Measurements from ENCODE around the gene ST8SIA5. TPM values are rescaled to one million over a fixed set of nuclear protein-coding genes. Genes with fewer than 3 reads are reported as not detected.

Gene ST8SIA5
- total and polyA plus RNA-seq, 2 donors (not counting 3 experiments of a cell fraction or from before 2014, with no cell fraction given), result 0.25 to 0.62 TPM

DNA sequence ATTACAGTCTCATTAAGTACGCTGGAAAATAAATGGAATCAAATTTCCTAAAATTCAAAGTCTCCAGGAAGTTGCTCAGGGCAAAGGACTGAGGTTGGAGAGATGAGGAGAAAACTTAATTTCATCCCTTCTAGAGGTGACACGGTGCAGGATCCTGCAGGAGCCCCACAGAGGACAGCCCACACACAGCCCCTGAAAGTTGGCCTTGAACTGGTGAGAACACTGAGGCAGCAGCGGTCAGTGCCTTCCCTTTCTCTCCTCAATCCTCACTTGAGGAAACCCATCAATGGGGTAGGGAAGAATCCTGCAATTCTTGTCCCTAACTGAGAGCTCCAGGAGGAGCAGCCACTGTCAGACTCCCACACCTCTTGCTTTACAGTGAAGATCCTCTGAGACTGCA, 137.3 kb downstream of the ST8SIA5 start:
- no peak overlapping the region for H2AFZ ChIP-seq (ENCODE audit: low read depth, low read length)
- DNase-seq (ENCODE audit: low read depth, low spot score) (no peak), FAIRE-seq (no peak)
- BruUV-seq (replicated peaks), result no TSS peak
- dilution Hi-C loops (cut with MboI; ENCODE audit: extremely low pct_ligation_motif_present, low sequenced_read_pairs), result no loop called here
- H3K4me2 ChIP-seq (ENCODE audit: insufficient read depth, low read length), result no peak overlapping the region
- no peaks in the 10 kb centered on the region for H3K79me2 ChIP-seq (ENCODE audit: control insufficient read depth, insufficient read depth, low read length)
- H3K9me3 ChIP-seq (replicated peaks; ENCODE audit: control insufficient read depth, insufficient read depth, low read length), result no peaks in the 10 kb centered on the region
- ChIA-PET CTCF (no interaction called here), POLR2A (no interaction called here)
- H3K27me3 ChIP-seq (ENCODE audit: control insufficient read depth in 2 of 2, insufficient read depth in 2 of 2, low read length in 2 of 2), result no peaks in the 10 kb centered on the region
- no peaks in the 10 kb centered on the region for H3K36me3 ChIP-seq (ENCODE audit: control insufficient read depth in 2 of 2, extremely low read depth in 1 of 2, insufficient read depth in 2 of 2, low read length in 2 of 2)
- H3K27ac ChIP-seq (ENCODE audit: insufficient read depth, low read depth, low read length), result no peak overlapping the region
- no peaks in the 10 kb centered on the region for H3K9me1 ChIP-seq (replicated peaks; ENCODE audit: control insufficient read depth, extremely low read depth, insufficient read depth, low read length)
- no peak overlapping the region for H3K9ac ChIP-seq (replicated peaks; ENCODE audit: extremely low read depth, insufficient read depth, low read length)
- H3K4me3 ChIP-seq (replicated peaks in 1 of 3; ENCODE audit: insufficient read depth in 1 of 3, low read depth in 1 of 3, low read length in 3 of 3), result no peak overlapping the region
- peaks cover 7% of the 10 kb centered on the region for H3K4me1 ChIP-seq (ENCODE audit: control insufficient read depth, extremely low read depth, insufficient read depth, low read length)
- no peak for TF ChIP-seq POLR2AphosphoS5 (IDR thresholded peaks at IDR 0.05; ENCODE audit: insufficient read depth, low read depth, low read length)
- no peak for TF ChIP-seq POLR2A (IDR thresholded peaks at IDR 0.05; ENCODE audit: low read depth, low read length)
- TF ChIP-seq, protein P1, sequence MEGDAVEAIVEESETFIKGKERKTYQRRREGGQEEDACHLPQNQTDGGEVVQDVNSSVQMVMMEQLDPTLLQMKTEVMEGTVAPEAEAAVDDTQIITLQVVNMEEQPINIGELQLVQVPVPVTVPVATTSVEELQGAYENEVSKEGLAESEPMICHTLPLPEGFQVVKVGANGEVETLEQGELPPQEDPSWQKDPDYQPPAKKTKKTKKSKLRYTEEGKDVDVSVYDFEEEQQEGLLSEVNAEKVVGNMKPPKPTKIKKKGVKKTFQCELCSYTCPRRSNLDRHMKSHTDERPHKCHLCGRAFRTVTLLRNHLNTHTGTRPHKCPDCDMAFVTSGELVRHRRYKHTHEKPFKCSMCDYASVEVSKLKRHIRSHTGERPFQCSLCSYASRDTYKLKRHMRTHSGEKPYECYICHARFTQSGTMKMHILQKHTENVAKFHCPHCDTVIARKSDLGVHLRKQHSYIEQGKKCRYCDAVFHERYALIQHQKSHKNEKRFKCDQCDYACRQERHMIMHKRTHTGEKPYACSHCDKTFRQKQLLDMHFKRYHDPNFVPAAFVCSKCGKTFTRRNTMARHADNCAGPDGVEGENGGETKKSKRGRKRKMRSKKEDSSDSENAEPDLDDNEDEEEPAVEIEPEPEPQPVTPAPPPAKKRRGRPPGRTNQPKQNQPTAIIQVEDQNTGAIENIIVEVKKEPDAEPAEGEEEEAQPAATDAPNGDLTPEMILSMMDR (IDR thresholded peaks at IDR 0.05; ENCODE audit: extremely low read depth in 1 of 2, insufficient read depth in 1 of 2, low read depth in 1 of 2, low read length in 2 of 2), result no peak
- no peak for TF ChIP-seq JUN (IDR thresholded peaks at IDR 0.05; ENCODE audit: borderline replicate concordance, insufficient read depth, insufficient read length, low read depth)
- TF ChIP-seq MYC (IDR thresholded peaks at IDR 0.05; ENCODE audit: low read depth, low read length), result no peak
- no peak for TF ChIP-seq EZH2 (IDR thresholded peaks at IDR 0.05; ENCODE audit: borderline replicate concordance, low read depth, low read length, severe bottlenecking)
- no peak for TF ChIP-seq FOS (IDR thresholded peaks at IDR 0.05; ENCODE audit: borderline replicate concordance, insufficient read depth, low read length)
- TF ChIP-seq, protein P2, sequence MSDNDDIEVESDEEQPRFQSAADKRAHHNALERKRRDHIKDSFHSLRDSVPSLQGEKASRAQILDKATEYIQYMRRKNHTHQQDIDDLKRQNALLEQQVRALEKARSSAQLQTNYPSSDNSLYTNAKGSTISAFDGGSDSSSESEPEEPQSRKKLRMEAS (IDR thresholded peaks at IDR 0.05; ENCODE audit: insufficient read depth, insufficient read length), result no peak
- H4K20me1 ChIP-seq (replicated peaks; ENCODE audit: control insufficient read depth, extremely low read depth, insufficient read depth, low read length), result no peaks in the 10 kb centered on the region
- intact Hi-C loops (cut with micrococcal nuclease), result no loop called here

Small RNA genes lying within 50 kb of the gene (small RNA-seq; reads per million reads assigned to genes)
- gene AC090311.1 (ENCODE audit: insufficient read depth, insufficient read length, low read depth, low replicate concordance), result not detected

Other genes starting within 250 kb of the ST8SIA5 start
- gene LOXHD1, start 99.8 kb downstream of the ST8SIA5 start, total RNA-seq, result not detected in 2 replicates
- gene LOXHD1, start 99.8 kb downstream of the ST8SIA5 start, polyA plus RNA-seq, result 0.02 TPM in 1 of 2 replicates, not detected in the other
- 27.7 and 34.3 TPM in 2 replicates for gene PIAS2, start 160.5 kb upstream of the ST8SIA5 start, total RNA-seq
- 7.0 and 8.2 TPM in 2 replicates for gene PIAS2, start 160.5 kb upstream of the ST8SIA5 start, polyA plus RNA-seq
- 1.3 and 1.8 TPM in 2 replicates for gene KATNAL2, start 160.5 kb upstream of the ST8SIA5 start, total RNA-seq
- gene KATNAL2, start 160.5 kb upstream of the ST8SIA5 start, polyA plus RNA-seq, result 0.51 and 0.80 TPM in 2 replicates

All from endothelial cell of umbilical vein (primary cell).